NCI-H2081 treated with DMSO at 0.1 percent for 48 hours (cell line): ENCODE measurements around the gene PRXL2B.
"Not testable (repeated sequence)": the region's sequence is repeated elsewhere in the genome, so short reads cannot be mapped to it uniquely, and the experiment has no call there.

Experiments
- DNase-seq: peaks from one replicate; lab custom pipeline; 2025; lab: John Stamatoyannopoulos, UW

PRXL2B gene

GRCh38 chr1:2586154-2587070 is at the start of gene PRXL2B:
Gene PRXL2B, plus strand, starts transcription at chr1:2586777. Its CDS starts 109 bp downstream, at chr1:2586886.
- DNase-seq: peak; percentile 86

DNA sequence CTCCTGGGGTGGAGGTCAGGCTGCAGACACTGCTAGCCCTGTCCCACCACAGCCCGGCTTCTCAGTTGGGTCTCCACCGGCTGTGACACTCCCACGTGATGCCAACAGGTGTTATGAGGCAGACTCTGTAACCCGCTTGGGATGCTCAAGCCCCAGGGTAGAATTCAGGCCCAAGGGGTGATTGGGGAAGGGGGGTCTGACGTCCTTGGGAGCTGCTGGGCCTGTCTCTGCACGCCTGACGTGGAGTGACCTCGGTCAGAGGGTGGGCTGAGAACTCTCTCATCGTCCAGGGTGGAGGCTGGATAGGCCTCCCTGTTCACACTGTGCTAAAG is 48.8 kb upstream of the PRXL2B start:
- DNase-seq: no peak

DNA sequence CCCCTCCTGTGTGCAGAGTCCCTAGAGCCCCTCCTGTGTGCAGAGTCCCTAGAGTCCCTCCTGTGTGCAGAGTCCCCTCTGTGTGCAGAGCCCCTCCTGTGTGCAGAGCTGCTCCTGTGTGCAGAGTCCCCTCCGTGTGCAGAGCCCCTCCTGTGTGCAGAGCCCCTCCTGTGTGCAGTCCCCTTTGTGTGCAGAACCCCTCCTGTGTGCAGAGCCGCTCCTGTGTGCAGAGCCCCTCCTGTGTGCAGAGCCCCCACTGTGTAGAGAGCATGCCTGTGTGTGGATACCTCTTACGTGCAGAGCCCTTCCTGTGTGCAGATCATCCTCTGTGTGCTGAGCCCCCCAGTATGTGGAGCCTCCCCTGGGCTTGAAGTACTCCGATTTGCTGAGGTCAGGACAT is 48.2 kb upstream of the PRXL2B start:
- DNase-seq: no peak

DNA sequence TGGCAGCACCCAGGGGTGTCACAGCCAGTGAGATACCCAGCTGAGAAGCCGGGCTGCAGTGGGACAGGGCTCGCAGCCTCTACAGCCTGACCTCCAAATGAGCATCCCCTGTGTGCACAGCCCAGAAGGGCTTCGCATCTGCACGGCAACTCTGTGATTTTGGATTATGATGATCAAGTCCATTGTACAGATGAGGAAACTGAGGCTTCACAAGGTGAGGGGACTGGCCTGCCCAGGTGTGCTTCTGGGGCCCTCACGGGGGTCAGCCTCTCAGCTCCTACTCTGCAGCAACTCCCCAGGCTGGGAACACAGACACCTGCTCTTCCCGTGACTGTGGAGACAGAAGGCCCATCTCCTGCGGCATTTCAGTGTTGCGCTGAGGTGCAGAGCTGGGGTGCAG is 47.7 kb upstream of the PRXL2B start:
- DNase-seq: no peak

DNA sequence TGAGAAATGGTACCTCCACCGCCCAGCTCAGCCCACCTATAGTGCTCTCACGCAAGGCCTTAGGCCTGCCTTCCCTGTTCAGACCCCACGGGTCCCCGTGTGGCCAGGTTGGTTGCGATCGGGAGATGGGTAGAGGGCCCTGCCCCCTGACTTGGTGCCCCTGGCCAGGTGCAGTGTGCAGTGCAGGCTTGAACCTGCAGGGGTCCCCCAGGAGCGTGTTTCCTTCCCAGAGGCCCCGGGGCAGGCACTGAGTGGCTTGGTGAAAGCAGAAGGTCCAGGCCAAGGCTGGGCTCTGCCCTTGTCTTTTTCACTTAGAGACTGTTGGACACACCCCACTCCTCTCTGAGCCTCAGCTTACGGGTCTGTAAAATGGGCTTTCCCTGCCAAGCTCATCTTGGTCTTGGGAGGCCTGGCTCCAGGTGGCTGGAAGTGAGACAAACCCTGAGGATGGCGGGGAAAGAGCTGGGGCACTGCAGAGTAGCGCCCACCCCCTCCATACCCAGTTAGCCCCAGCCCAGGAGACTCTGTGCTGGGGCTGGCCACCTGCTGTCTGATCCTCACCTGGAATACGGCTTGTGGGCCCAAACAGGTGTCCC is 47.2 kb upstream of the PRXL2B start:
- DNase-seq: no peak

- DNase-seq: no peak
These were observed 45.6 kb upstream of the PRXL2B start for GRCh38 chr1:2540816-2541492.

DNA sequence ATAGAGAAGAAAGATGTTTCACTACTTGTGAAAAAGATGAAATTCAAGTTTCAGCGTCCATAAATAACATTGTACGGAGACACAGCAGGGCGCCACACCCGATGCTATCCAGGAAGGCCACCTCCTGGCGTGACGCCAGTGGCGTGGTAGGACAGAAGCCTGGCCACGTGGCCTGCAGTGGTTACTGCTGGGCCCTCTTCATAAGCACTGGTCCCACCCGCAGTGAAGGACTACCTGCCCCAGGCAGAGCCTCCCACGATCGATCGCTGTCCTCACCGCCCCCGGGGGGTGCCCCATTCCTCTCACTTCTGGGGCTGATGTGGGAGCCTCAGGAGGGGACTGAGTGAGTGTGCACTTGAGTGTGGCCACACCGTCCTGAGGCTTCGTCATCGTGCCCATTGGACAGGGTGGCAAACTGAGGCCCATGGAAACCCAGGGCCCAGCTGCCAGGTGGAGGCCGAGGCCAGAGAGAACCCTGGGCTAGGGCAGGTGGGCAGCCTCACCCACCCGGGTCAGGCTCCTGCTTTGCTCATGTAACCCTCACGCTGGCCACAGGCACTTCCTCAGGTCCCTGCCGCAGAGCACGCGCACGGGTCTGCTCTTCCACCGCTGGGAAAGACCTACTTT is 44.8 kb upstream of the PRXL2B start:
- no peak for DNase-seq

DNA sequence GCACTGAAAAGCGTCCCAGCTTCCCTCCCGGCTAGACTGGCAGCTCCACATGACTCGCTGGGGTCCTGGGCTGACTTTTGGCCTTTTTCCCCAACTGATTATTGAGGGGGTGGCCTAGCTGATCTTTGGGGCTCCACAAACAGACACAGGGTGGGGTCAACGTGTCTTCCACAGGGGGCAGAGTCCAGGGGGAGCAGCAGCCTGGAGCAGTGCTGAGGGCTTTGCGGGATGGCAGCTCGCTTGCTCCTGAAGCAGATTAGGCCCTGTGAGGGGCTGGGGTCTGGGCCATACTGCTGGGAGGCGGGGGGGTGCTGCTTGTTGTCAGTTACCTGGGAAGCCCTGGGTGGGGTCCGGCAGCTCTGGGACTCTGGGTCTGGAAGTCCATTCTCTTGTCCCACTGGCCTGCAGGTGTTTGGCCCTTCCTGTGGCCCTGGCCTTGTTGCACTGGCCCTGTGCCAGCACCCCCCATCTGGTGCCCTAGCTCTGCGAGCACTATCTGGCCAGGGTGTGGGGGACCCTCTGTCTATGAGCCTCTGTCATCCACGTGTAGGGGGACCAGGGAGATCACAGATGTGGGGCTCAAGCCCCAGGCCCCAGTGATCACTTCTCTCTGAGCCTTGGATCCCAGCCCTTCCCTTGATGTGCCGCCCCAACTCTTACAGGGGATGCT is 44.2 kb upstream of the PRXL2B start:
- no peak for DNase-seq

- no peak for DNase-seq
These were observed 43.0 kb upstream of the PRXL2B start for GRCh38 chr1:2543543-2544092.

- no peak for DNase-seq
These were observed 42.3 kb upstream of the PRXL2B start for GRCh38 chr1:2544093-2544874.

- no peak for DNase-seq
These were observed 41.5 kb upstream of the PRXL2B start for GRCh38 chr1:2544875-2545640.

- DNase-seq: peak; percentile 76
These were observed 40.6 kb upstream of the PRXL2B start for GRCh38 chr1:2545754-2546514.

GRCh38 chr1:2546515-2547209 is 39.9 kb upstream of the PRXL2B start:
- peak; percentile 49 for DNase-seq

GRCh38 chr1:2547210-2548067 is 39.1 kb upstream of the PRXL2B start:
- DNase-seq: no peak

GRCh38 chr1:2548068-2548589 is 38.4 kb upstream of the PRXL2B start:
- DNase-seq: no peak

DNA sequence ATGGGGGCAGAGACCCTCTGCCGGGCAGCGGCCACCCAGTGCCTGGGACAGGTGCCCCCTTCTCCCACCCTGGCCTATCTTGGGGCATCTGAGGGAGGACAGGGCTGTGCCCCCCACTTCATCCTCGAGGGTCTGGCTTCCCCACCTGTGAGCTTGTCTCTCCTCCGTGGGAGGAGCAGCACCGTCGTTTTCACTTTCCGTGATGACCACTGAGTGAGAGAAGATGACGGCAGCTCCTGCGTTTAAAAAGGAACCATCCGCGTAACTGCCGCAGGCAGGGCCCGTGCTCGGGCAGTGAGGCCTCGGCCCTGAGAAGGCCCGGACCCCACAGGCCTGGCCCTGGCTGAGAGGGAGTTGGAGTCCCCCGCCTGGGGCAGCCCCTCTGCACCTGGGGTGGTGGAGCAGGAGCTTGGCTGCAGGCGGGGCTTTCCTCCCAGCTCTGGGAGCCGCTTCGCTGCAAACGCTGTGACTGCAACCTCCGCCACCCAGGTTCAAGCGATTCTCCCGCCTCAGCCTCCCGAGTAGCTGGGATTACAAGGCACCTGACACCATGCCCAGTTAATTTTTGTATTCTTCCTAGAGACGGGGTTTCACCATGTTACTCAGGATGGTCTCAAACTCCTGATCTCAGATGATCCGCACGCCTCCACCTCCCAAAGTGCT is 37.1 kb upstream of the PRXL2B start:
- DNase-seq: not testable (repeated sequence)

GRCh38 chr1:2550309-2550861 is 36.2 kb upstream of the PRXL2B start:
- DNase-seq: not testable (repeated sequence)
